ENCODE data around the gene RBM47.

GRCh38 chr4:40516651-40517050 is 113.0 kb downstream of the RBM47 start:
- no peak for TF ChIP-seq GATA2 (IDR thresholded peaks at IDR 0.05; ENCODE audit: low read depth, low read length)
- TF ChIP-seq GATA3 (IDR thresholded peaks at IDR 0.05; ENCODE audit: low read depth, low read length): no peak

All from SH-SY5Y (cell line).